ENCODE results near the gene MCCC2. TPM values are rescaled to one million over a fixed set of nuclear protein-coding genes. Genes with fewer than 3 reads are reported as not detected.

The MCCC2 gene
- polyA plus RNA-seq, 1 donor (not counting 4 experiments of a cell fraction or from before 2014, with no cell fraction given), result 52.5 TPM

- H3K27me3 ChIP-seq (ENCODE audit: control insufficient read depth, extremely low read depth, insufficient read depth, low read length), result no peaks in the 10 kb centered on the region
- H3K9me1 ChIP-seq (ENCODE audit: control insufficient read depth, extremely low read depth, insufficient read depth, low read length), result no peaks in the 10 kb centered on the region
- H4K20me1 ChIP-seq (ENCODE audit: control insufficient read depth, extremely low read depth, insufficient read depth, low read length), result no peaks in the 10 kb centered on the region
- H3K9ac ChIP-seq (ENCODE audit: control insufficient read depth, extremely low read depth, insufficient read depth, low read length), result no peak overlapping the region
- no peaks in the 10 kb centered on the region for H3K79me2 ChIP-seq (ENCODE audit: control insufficient read depth, insufficient read depth, low read length)
- no peaks in the 10 kb centered on the region for H3K9me3 ChIP-seq (ENCODE audit: control insufficient read depth, low read depth, low read length)
- H3K27ac ChIP-seq (ENCODE audit: control insufficient read depth, insufficient read depth, low read length), result no peak overlapping the region
- peaks cover 3 to 4% of the 10 kb centered on the region in 2 experiments for H3K36me3 ChIP-seq (ENCODE audit: control insufficient read depth in 2 of 2, extremely low read depth in 1 of 2, insufficient read depth in 2 of 2, low read length in 2 of 2)
- no peak overlapping the region for H2AFZ ChIP-seq (ENCODE audit: control insufficient read depth, low read length)
- DNase-seq (ENCODE audit: low read depth, low spot score) (no peak), FAIRE-seq (no peak)
- no peak overlapping the region for H3K4me3 ChIP-seq (ENCODE audit: control insufficient read depth in 2 of 3, extremely low read depth in 1 of 3, insufficient read depth in 2 of 3, low read depth in 1 of 3, low read length in 3 of 3)
- no peak for TF ChIP-seq EZH2 (IDR thresholded peaks at IDR 0.05; ENCODE audit: low read length)
- TF ChIP-seq CTCF (optimal IDR thresholded peaks at IDR 0.05 in 1 of 3, IDR thresholded peaks at IDR 0.05 in 1 of 3, conservative IDR thresholded peaks at IDR 0.05 in 1 of 3; ENCODE audit: extremely low read depth in 1 of 3, insufficient read depth in 2 of 3, low read length in 3 of 3), result no peak
- no peak overlapping the region for H3K4me2 ChIP-seq (ENCODE audit: control insufficient read depth, extremely low read depth, insufficient read depth, low read depth, low read length)
- dilution Hi-C loops (cut with MboI; ENCODE audit: extremely low pct_ligation_motif_present, low sequenced_read_pairs), result no loop called here
- H3K4me1 ChIP-seq (ENCODE audit: control insufficient read depth, extremely low read depth, insufficient read depth, low read length), result no peaks in the 10 kb centered on the region
These were observed 36.2 kb downstream of the MCCC2 start for GRCh38 chr5:71623221-71623794.

GRCh38 chr5:71629950-71630349 is 42.8 kb downstream of the MCCC2 start:
- Histone ChIP-seq H2AFZ (ENCODE audit: control insufficient read depth, low read length) (no peak overlapping the region), H3K9ac (ENCODE audit: control insufficient read depth, extremely low read depth, insufficient read depth, low read length) (no peak overlapping the region), H3K27me3 (ENCODE audit: control insufficient read depth, extremely low read depth, insufficient read depth, low read length) (no peaks in the 10 kb centered on the region), H3K4me1 (ENCODE audit: control insufficient read depth, extremely low read depth, insufficient read depth, low read length) (no peaks in the 10 kb centered on the region), H3K4me3 (ENCODE audit: control insufficient read depth in 2 of 3, extremely low read depth in 1 of 3, insufficient read depth in 2 of 3, low read depth in 1 of 3, low read length in 3 of 3) (no peak overlapping the region), H4K20me1 (ENCODE audit: control insufficient read depth, extremely low read depth, insufficient read depth, low read length) (no peaks in the 10 kb centered on the region), H3K27ac (ENCODE audit: control insufficient read depth, insufficient read depth, low read length) (no peak overlapping the region), H3K36me3 (ENCODE audit: control insufficient read depth in 2 of 2, extremely low read depth in 1 of 2, insufficient read depth in 2 of 2, low read length in 2 of 2) (peaks cover 0 to 1% of the 10 kb centered on the region in 2 experiments), H3K9me3 (ENCODE audit: control insufficient read depth, low read depth, low read length) (no peaks in the 10 kb centered on the region), H3K79me2 (ENCODE audit: control insufficient read depth, insufficient read depth, low read length) (no peaks in the 10 kb centered on the region), H3K4me2 (ENCODE audit: control insufficient read depth, extremely low read depth, insufficient read depth, low read depth, low read length) (no peak overlapping the region), H3K9me1 (ENCODE audit: control insufficient read depth, extremely low read depth, insufficient read depth, low read length) (no peaks in the 10 kb centered on the region)
- FAIRE-seq, result no peak
- no peak for DNase-seq (ENCODE audit: low read depth, low spot score)
- dilution Hi-C loops (cut with MboI; ENCODE audit: extremely low pct_ligation_motif_present, low sequenced_read_pairs), result no loop called here
- TF ChIP-seq CTCF (optimal IDR thresholded peaks at IDR 0.05 in 1 of 3, IDR thresholded peaks at IDR 0.05 in 1 of 3, conservative IDR thresholded peaks at IDR 0.05 in 1 of 3; ENCODE audit: extremely low read depth in 1 of 3, insufficient read depth in 2 of 3, low read length in 3 of 3) (no peak), EZH2 (IDR thresholded peaks at IDR 0.05; ENCODE audit: low read length) (no peak)
